PC-9 (cell line): ENCODE data around the gene CALD1.

Source experiments
- EZH2 ChIP-seq: fragments of 200-600 bp; sonication (generic); IDR thresholded peaks from 2 replicates; pipeline ENCODE4 v1.8.0; 2017; ENCODE audit warnings: antibody characterized with exemption, low read depth
- TF ChIP-seq, protein P1 (sequence below): fragments of 200-600 bp; sonication (generic); conservative IDR thresholded peaks from 2 replicates; pipeline ENCODE4 v1.6.1; 2017; ENCODE audit warnings: mixed run types, antibody characterized with exemption, mild to moderate bottlenecking, moderate library complexity

DNA sequence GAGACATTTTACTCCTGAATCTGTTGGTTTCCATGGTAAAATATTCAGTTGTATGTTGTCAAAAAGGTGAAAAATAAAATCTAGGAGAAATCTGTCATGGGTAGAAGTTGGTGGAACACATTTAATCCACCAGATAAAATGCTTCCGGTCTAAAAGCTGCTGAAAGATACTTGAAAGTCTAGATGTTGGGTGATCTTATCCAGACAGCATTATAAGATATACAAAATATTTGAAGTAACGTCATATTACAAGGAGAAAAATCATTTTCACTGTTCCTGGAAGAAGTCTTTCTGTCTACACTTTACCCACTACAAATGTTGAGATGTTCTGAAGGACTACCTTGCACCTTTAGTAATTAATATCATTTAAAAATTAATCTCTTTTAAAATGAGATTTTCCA is 40.9 kb downstream of the CALD1 start:
- TF ChIP-seq, protein P1, sequence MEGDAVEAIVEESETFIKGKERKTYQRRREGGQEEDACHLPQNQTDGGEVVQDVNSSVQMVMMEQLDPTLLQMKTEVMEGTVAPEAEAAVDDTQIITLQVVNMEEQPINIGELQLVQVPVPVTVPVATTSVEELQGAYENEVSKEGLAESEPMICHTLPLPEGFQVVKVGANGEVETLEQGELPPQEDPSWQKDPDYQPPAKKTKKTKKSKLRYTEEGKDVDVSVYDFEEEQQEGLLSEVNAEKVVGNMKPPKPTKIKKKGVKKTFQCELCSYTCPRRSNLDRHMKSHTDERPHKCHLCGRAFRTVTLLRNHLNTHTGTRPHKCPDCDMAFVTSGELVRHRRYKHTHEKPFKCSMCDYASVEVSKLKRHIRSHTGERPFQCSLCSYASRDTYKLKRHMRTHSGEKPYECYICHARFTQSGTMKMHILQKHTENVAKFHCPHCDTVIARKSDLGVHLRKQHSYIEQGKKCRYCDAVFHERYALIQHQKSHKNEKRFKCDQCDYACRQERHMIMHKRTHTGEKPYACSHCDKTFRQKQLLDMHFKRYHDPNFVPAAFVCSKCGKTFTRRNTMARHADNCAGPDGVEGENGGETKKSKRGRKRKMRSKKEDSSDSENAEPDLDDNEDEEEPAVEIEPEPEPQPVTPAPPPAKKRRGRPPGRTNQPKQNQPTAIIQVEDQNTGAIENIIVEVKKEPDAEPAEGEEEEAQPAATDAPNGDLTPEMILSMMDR, result no peak
- no peak for TF ChIP-seq EZH2
